Stimulated activated CD8-positive, alpha-beta memory T cell treated with anti-CD3 and anti-CD28 coated beads, Interleukin-2, amount 100 ng/mL, for 48 hours (primary cell): Measurements from ENCODE around the gene RTP2.

ENCODE experiments used
- DNase-seq, 2 donors: peaks; one replicate each; pipeline ENCODE4 v3.0.0-alpha.2; 2020; ENCODE audit warnings: low read depth in 2 of 2

RTP2 gene, protein sequence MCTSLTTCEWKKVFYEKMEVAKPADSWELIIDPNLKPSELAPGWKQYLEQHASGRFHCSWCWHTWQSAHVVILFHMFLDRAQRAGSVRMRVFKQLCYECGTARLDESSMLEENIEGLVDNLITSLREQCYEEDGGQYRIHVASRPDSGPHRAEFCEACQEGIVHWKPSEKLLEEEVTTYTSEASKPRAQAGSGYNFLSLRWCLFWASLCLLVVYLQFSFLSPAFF

DNA sequence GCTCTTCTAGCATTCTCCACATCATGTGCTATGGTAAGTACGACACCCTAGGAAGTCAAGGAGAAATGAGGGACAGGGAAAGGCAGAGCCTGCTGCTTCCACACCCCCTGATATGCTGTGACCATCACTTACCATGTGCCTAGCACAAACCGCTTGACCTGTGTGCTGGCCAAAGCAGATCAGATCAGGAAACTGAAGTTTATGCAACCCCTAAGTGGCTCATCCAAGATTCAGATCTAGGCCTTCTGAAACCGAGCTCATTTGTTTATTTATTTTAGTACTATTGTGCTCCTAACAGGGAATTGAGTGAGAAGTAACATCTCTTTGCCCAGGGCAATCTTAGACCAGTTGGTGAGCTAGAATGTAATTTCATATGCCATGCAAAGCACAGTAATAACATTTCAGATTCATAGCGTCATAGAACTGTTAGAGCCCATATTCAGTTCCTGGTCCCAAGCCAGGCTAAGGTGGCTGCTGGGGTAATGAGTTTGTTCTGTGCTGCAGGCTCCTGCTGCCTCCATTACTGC is at the start of gene RTP2:
RTP2 (minus strand) TSS at position 51 of the 527 bp plus-strand sequence. CDS start 429 bp downstream, outside the sequence.
- no peak for DNase-seq

DNA sequence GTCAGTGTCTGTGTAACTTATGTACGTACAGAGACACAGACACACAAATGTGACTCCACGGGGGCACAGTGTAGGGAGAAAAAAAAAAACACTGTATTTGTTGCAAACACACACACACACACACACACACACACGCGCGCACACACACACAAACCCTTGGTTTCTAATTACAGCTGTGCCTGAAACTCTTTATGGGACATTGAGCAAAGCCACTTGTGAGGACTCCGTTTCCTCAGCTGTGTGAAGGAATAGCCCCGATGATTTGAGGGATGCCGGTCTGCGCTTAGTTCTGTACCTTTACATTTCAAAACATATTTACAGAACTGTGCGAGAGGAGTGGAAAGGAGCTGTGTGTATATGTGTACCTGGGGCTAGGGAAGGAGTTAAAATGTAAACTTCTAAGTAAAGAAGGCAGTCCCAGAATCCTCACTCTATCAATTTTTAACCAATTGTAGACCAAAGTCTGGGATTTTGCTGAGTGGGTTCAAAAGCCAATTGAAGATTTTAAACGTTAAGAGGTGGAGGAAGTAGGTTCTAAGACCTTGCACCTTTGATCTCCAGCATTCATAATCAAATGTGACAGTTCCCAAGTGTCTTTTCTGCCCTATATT is 48.3 kb upstream of the RTP2 start:
- no peak for DNase-seq

DNA sequence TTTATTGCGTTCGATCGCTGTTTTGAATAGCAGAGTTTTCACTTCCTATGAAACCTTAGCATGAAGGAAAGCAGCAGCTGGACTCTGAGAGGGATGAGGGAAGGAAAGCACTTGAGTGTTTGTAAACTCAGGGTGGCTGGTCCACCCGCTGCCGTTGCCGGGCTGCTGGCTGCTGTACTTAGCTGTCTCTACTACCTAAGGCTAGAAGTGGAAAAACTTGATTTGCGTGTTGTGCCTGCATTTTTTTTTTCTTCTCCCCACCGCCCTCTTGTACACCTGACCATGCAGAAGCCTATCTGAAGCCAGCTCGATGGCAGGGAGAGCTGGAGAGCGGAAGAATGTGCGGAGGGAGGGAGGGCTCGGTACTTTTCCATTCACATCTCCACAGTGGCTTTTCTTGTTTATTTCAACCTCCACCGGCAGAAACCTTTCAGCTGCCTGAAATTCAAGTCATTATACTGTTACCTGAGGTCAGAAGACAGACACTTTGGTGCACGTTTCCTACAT is 47.7 kb upstream of the RTP2 start:
- DNase-seq: no peak

DNA sequence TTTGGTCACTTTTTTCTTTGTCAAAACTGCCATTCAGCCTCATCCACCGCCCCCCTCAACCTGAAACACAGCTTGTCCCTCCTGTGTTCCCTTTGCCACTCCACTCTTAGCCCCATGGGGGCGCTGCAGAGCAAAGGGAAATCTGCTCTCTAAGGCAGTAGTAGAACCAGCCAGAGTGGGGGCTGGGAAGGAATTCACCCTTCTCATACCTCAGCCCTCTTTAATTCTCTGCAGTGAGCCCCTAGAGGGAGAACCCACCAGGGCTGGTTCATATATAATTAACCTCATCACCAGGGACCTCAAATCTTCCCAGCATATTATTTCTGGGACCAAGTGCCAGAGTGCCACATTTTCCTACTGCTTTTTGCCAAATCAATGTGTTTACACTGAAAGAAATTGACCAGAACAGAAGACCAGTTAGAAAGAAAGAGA is 45.7 kb upstream of the RTP2 start:
- peak; percentile 84 to 93 for DNase-seq

DNA sequence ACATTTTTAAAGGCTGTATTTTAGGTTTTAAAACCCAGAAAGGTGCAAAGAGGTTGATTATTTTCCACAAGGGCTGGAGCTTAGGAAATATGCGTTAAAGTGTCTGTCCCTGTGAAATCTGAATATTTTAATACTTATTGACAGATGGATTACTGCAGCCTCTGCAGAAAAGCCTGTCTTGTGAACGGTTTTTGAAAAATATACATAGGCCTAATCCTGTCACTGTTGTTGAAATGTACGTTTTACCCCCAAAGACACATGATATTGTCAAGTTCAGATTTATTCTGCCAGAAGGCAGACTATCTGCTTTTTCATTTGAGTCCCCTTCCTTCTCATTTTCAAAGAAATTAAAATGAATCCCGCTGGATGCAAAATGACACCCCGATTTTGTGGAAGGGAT is 45.1 kb upstream of the RTP2 start:
- DNase-seq: no peak

DNA sequence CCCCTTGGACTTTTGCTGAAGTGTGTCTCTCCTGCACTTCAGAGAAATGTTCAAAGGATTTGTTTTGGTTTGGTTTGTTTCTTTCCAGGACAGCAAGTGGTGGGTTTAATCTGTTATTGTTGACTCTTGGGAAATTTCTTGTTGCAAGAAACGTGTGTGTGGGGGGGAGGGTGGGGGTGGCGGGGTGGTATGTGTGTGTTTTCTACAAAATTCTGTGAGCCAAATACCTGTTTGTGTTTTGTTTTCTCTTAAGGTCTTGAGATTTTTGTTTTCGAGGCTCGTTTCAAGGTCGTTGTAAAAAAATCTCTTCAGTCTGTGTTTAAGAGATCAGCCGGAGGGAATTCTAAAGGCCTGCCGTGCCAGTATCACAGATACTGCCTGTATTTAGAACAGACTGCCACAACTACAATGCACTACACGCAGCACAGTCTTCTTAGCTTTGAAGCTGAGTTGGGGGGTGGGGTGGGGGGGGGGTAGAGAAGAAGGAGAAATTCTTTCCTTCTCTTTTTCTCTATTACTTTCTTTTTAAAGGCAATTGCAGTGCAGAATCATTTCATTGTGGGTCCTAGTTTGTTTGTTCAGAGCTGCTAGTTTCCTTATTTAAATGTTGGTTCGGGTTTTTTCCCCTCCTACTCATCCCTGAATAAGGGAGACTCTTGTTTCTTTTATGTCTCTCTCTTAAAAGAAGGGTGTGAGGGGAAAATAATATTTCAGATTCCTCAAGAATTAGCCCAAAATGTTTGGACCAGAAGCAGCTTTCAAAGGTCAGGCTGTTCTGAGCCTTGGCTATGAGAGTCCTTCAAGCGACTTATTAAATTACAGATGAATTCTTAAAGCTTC is 44.3 kb upstream of the RTP2 start:
- DNase-seq: no peak

DNA sequence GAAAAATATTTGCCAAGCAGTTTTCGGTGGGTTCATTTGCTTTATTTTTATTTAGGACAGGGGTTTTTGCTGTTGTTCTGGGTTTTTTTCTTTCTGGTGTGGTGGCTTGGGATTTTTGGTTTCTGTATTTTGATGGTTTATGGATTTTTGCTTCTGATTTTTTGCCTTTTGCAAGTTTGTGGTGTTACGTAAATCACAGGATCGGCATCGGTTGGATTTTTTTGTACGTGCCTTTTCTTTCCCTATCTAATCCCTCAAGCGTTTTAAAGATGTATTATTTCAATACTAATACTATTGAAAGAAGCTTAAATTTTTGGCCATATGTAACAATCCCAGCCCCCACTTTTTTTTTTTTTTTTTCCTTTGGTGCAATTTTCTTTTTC is 43.7 kb upstream of the RTP2 start:
- DNase-seq: no peak

DNA sequence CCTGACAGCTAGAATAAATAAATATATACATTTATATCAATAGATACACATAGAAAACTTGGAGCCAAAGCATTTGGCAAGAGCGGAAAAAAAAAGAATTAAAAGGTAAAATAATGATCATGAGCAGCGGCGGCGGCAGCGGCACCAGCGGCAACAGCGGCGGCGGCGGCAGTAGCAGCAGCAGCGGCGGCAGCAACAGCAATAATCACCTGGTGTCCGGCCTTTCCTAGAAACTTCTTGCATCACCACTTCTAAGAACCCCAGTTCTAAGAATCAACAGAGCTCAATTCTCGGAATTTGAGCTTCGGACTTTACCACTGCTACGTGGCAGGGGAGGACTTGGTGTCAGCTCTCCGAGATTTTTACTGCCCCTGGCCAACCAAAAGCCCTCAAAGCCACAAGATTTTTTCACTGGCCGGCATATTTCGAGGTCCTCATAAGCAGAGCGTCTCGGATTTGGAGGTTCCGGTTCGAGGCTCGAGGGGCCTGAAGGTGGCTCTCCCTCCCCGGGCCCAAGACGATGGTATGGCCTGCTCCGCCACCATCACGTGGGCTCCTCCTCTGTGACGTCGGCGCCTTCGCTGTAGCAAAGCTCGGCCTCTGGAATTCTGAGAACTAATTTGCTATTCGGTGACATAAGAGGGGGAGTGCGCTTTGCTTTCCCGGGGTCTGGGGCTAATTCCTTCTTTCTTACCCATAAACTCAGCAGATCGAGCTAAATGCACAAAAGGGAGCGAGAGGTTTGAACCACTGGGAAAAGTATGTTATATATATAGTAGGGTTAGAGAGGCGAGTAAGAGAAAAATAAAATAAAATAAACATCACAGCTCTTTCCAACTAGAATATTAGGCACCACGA is 43.1 kb upstream of the RTP2 start, which contains the start of gene BCL6:
BCL6 (minus strand) TSS at position 268 of the 858 bp plus-strand sequence. CDS start 11,775 bp downstream, outside the sequence.
- DNase-seq: peak; percentile 72 to 79

DNA sequence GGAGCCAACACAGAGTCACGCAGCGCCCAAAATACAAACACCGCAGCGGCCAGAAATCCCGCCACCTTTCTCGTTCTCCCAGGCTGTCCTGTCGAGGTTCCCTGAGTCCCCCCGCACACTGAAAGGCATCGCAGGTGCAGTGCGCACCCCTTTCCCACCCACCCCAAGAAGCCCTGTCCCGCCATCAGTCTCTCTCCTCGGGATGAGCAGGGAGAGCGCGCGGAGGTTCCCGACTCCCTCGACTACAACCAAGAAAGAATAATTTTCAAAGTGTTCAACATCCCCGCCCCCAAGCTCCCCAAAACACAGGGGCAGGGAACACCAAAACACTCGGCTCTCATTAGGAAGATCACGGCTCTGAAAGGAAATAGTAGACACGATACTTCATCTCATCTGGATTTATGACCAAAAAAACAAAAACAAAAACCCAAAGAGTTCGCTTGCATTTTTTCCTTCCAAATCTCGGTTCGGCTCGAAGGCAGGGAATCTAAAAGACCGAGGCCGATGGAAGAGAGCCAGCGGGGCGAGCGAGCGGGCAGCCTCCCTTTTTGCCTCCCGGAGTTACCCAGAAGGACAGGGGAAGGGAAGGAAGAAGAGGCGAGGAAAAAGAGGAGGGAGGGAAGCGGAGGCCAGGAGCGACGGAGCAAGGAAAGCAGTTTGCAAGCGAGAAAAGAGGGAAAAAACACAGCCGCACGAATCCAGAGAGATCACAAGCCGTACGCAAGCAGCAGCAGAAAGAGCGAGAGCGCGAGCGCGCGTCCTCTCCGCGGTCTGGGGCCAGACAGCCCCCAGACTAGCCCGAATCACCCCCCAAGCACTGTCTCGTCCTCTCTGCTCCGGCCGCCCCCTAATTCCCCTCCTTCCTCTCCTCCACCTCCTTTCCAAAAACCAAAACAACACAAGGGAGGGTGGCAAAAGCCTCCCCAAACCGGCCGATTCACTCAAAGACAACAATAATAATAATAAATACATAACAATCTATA is 42.1 kb upstream of the RTP2 start:
- no peak for DNase-seq

DNA sequence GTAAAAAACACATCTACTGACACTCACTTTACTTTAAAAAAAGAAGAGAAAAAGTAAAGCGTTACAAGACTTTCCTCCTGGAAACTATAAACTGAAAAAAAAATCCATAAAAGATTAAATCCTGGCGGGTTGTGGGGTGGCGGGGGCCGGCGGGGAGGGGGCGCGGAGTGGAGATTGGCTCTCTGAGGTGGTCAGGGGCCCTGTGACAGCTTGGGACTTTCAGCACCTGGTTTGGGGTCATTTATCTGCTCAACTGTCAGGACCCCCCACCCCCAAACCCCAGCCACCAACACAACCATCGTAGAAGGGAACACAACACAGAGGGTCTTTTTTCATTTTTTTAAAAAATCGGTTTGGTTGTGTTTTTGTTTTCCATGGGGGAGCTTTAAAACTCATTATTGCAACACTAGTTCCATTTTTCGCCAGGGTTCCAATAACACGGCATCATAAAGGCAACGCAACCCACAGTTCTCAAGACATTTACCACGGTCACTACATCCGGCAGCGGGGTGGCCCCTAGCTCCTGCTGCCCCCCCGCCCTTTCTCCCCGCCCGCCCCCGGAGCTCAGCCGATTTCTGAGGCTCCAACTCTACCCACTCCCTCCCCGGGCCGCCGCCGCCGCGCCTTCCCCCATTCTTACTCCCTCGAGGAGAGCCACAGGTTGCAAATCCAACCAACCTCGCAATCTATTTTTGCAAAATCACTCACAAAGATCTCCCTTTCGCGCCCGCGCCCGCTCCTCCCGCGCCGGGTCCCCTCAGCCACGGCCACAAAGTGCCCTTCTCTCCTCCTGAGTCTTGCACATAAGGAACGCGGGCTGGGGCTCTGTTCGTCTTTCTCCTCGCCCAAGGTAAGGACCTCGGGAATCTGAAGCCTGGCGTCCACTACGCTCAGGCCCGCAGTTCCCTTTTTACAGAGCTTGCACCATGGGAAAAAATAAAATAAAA is 41.1 kb upstream of the RTP2 start:
- DNase-seq: no peak

DNA sequence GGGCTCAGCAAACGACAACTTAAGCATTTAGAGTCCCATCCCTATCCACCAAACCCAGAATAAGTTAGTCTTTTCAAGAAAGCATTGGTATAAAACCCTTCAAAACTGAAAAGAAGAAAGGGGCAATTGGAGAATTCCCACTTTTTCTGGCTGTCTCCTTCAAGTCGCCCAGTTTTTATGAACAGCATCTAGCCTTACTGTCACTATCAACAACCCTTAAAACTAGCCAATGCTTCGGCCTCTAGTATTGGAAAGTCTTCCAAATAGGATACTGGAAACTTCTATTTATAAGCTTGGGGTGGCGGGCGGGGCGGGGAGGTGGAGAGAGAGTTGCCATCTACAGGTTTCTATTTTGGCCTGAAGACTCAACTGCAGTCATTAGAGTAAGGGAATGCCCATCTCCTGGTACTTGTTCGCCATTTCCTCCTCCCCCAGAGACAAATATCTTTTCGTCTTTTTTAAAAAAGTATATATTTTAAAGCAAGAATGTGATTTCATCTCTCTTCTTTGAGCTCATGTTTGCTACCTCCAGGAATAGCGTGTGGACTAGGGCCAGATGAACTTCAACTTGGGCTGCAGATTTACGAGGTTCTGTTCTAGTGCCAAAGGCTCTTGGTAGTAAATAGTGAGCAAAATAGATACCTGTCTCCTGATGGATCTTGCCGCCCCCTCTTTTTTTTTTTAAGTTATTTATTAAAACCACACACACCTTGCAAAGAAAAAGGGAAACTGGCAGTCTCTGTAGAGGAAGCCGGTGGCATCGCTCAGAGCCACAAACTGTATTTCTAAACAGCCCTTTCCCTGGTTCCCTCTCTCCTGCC is 40.2 kb upstream of the RTP2 start:
- no peak for DNase-seq

DNA sequence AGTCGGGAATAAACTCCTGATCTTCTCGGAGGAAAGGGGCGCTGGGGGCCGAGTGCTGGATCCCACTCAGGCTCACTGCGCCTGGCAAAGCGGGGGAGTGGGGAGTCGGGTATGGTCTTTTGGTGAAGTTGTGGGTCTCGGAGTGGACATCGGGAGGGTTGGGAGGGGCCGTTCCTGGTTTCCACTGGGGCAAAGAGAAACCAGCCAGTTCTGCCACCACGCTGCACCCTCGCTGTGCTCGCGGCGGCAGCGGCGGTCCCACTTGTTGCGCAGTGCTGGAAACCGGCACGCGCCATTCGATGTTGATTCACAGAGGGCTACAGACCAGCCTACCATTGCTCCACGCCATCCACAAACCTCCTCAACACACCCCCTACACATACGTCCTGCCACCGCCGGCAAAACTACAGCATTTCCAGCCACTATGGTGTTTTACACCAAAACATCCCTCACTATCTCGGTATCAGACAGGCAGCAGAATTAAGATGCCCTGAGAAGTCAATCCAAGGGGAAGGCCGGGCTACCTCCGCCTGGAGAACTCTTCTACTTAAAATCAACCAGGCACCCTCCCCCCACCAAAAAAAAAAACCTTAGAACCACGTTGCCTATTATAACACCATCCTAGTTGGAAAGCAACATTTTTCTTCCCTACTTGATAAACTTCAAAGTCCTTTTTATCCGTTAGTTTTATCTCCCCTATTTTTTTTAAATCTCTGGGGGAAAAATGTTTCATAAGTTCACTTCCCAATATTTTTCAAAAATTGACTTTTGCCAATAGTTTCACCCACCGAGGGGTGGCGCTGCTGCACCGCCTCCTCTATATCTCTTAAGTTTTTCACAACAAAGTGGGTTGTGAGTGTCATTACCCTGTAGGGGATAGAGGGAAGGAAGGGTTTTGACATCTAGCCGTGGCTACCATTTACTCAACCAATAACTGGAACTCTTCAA is 39.3 kb upstream of the RTP2 start:
- DNase-seq: peak; percentile 63 to 73

DNA sequence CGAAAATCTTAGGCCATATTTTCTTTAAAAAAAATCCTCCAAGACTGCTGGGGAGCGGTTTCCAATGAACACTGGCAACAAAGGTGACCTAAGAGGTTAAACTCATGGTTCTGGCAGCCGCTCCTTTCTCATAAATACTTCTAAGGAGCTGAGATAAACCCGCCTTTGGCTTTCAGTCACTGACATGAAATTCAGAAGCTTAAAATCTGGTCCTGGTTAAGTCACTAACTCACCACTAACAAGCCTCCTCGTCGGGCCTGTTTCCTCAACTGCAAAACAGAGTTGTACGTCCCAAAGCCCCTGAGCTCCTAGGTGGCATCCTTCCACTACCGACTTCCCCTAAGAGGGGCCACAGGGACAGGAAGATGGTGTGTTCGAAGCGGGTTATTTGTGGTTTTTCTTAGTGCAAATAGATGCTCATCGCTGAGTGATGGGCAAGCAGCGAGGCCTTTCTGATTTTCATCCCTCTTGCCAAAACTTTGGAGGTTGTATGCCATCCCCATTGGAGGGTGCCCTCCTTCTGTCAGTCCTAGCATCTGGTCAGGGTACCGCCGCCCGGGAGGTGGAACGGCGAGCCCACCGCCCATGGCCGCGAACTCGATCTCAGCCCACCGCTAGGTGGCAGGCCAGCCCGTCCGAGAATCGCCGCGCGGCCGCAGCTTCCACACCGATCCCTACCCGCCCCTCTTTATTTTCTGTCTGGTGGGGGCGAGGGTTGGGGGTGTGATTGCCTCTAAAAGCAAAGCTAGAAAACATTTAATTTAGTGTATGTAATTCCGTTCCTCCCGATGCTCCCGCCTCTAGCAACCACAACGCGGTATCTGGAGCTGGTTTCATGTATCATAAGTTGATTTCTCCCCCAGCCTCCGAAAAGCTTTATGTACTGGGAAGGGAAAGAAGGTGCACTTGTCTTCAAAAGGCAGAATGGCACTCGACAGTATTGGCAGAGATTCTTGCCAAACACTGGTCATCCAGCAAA is 38.4 kb upstream of the RTP2 start:
- no peak for DNase-seq

DNA sequence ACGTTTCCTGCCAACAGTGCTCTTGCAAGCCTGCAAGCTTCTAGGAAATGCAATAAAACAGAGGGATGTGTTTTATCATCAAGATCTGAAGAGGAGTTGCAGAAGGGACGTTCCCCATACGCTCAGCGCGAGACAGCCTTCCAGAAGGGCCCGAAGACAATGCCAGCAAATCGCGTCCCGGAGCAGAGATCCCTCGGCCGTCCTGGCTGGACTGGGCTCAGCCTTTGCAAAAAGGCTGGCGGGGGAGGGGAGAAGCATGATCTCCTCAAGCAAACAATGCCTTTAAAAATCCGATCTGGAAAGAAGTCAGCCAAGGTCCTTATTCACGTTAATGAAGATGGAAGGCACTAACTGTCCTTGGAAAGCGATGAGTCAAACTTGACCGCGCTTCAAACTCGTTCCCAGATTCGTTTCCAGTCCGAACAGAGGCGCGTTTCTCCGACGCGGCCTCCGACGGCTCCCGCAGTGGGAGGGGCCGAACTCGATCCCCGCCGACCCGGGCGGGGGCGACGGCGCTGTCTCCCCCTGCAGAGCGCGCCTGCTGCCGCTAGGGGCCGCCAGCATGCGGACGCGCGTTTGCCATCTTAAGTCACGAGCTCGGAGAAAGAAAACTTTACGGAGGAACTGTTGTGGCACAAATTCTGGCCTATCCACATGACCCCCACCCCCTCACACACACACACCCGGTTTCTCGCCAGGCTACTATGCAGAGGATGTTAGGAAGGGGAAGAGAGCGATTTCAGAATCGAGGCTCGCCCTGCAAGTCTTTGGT is 37.4 kb upstream of the RTP2 start:
- DNase-seq: peak in 1 of 2 donors; percentile 71

DNA sequence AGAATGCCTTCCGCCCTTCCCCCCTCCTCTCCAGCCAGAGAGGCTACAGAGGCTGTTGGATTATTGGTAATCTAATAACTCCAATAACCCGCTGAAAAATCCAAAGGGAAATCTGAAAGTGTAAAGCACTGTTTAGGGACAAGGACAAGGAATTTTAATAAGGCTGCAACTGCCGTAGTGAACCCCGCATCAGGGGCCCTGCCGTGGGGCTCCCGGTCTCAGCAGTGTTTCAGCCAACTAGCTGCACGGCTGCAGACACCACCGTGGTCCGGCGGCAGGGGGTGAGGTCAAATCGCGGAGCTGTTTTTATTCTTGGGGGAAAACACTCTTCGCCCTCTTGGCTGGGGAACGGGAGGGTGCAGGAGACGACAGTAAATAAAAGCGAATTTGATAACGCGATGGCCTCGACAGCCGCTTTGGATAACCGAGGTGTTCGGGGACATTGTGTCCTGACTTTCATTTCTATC is 36.8 kb upstream of the RTP2 start:
- no peak for DNase-seq
